H1 (cell line): ENCODE data around the gene CCDC157. TPM values are rescaled to one million over a fixed set of nuclear protein-coding genes. Genes with fewer than 3 reads are reported as not detected.

Source experiments
- BACH1 ChIP-seq: IDR thresholded peaks from 2 replicates; pipeline ENCODE4 v1.6.1; 2012; ENCODE audit warnings: low read length, improper control_type of control experiment
- POLR2AphosphoS5 ChIP-seq: IDR thresholded peaks from 2 replicates; pipeline ENCODE4 v1.6.1; 2011; ENCODE audit warnings: low read depth, low read length
- RXRA ChIP-seq: IDR thresholded peaks from 2 replicates; pipeline ENCODE4 v1.6.1; 2011; ENCODE audit warnings: low read depth, mild to moderate bottlenecking, low read length, moderate library complexity; ENCODE audit not compliant: insufficient read depth
- polyA plus RNA-seq, 7 experiments: library from polyadenylated mRNA; depleted of rRNA in 3 of 7; stranded (reverse) in 5 of 7; unstranded in 2 of 7; fragments of >200 nt in 5 of 7; fragments of 200-250 nt in 2 of 7; gene quantifications; 1 replicate in 5 of 7; 2 replicates in 1 of 7; 4 replicates in 1 of 7; pipeline versions ENCODE4 v1.2.1 to v1.2.3, GENCODE V29; 2011 to 2013; ENCODE audit warnings: missing spikeins in 2 of 7, mixed read lengths in 2 of 7
- total RNA-seq: library from RNA; stranded (reverse); fragmentation: NEBNext Ultra II Directional; extraction: Animal tissue kit (Norgen Biotek cat#: 25700); gene quantifications from 2 replicates; pipeline ENCODE4 v1.2.1, GENCODE V29; 2021

Gene CCDC157
- total and polyA plus RNA-seq, 2 of the 8 experiments (the other 6 are each of a cell fraction or from before 2014, with no cell fraction given), result 4.1 to 8.4 TPM

- TF ChIP-seq RXRA, result no peak
- no peak for TF ChIP-seq POLR2AphosphoS5
- no peak for TF ChIP-seq BACH1
Measured at GRCh38 chr22:30348404-30348803, 8.4 kb upstream of the CCDC157 start (continued).
